CD14-positive monocyte (primary cell): ENCODE results near the gene CHERP. TPM values are rescaled to one million over a fixed set of nuclear protein-coding genes. Genes with fewer than 3 reads are reported as not detected.
A peak's percentile ranks its signal among the peaks of the same experiment; 100 is the strongest.

Source experiments
- DNase-seq, 3 donors: peaks; one replicate each; pipeline ENCODE4 v3.0.0-alpha.2; 2011 to 2022
- H2AFZ ChIP-seq: 2 replicates; pipeline ENCODE4 v1.6.0; 2012; ENCODE audit warnings: mild to moderate bottlenecking, low read depth, low read length, inconsistent platforms; ENCODE audit not compliant: insufficient read depth, poor library complexity, severe bottlenecking
- H3K27ac ChIP-seq, 2 donors: 1 replicate in 1 of 2; 2 replicates in 1 of 2; pipeline ENCODE4 v1.5.1; 2012 to 2013; ENCODE audit warnings: low read length in 2 of 2, control low read depth in 1 of 2, inconsistent platforms in 1 of 2, low read depth in 1 of 2, mild to moderate bottlenecking in 1 of 2
- H3K27me3 ChIP-seq, 2 donors: one replicate each; pipeline versions ENCODE4 v1.6.0 to v1.6.1; 2011 to 2013; ENCODE audit warnings: low read length in 2 of 2; ENCODE audit not compliant: control insufficient read depth in 2 of 2, insufficient read depth in 2 of 2
- H3K36me3 ChIP-seq, 2 donors: replicated peaks in 1 of 2; 1 replicate in 1 of 2; 2 replicates in 1 of 2; pipeline versions ENCODE4 v1.5.1 to v1.6.1; 2012 to 2013; ENCODE audit warnings: low read length in 2 of 2, control low read depth in 1 of 2, inconsistent platforms in 1 of 2, mild to moderate bottlenecking in 1 of 2; ENCODE audit not compliant: insufficient read depth in 2 of 2, control insufficient read depth in 1 of 2
- H3K4me1 ChIP-seq, 2 donors: 1 replicate in 1 of 2; 2 replicates in 1 of 2; pipeline versions ENCODE4 v1.5.1 to v1.6.1; 2012 to 2013; ENCODE audit warnings: low read length in 2 of 2, control low read depth in 1 of 2, inconsistent platforms in 1 of 2, mild to moderate bottlenecking in 1 of 2, moderate library complexity in 1 of 2; ENCODE audit not compliant: insufficient read depth in 2 of 2, control insufficient read depth in 1 of 2
- H3K4me2 ChIP-seq: replicated peaks from 2 replicates; pipeline ENCODE3; 2012; ENCODE audit warnings: low read length, moderate library complexity, mild to moderate bottlenecking; ENCODE audit not compliant: poor library complexity, severe bottlenecking; ENCODE audit errors: extremely low read depth
- H3K4me3 ChIP-seq, 3 experiments: fragments of 200-600 bp in 1 of 3; sonication (generic) in 1 of 3; replicated peaks in 1 of 3; 1 replicate in 2 of 3; 2 replicates in 1 of 3; pipeline ENCODE4 v1.5.1; 2011 to 2013; ENCODE audit warnings: low read length in 3 of 3, mild to moderate bottlenecking in 3 of 3, control low read depth in 2 of 3, low read depth in 2 of 3, inconsistent platforms in 1 of 3, moderate library complexity in 1 of 3
- H3K79me2 ChIP-seq: 2 replicates; pipeline ENCODE4 v1.6.0; 2012; ENCODE audit warnings: mild to moderate bottlenecking, control low read depth, inconsistent platforms, low read length, moderate library complexity; ENCODE audit not compliant: insufficient read depth
- H3K9ac ChIP-seq: 2 replicates; pipeline ENCODE4 v1.6.0; 2017; ENCODE audit warnings: low read length, mild to moderate bottlenecking; ENCODE audit not compliant: insufficient read depth, poor library complexity, severe bottlenecking
- H3K9me3 ChIP-seq, 2 donors: replicated peaks in 1 of 2; 1 replicate in 1 of 2; 2 replicates in 1 of 2; pipeline versions ENCODE4 v1.5.1 to v1.6.1; 2012 to 2013; ENCODE audit warnings: low read length in 2 of 2, control low read depth in 1 of 2; ENCODE audit not compliant: control insufficient read depth in 1 of 2, insufficient read depth in 1 of 2
- H4K20me1 ChIP-seq: 2 replicates; pipeline ENCODE4 v1.6.0; 2012; ENCODE audit warnings: mild to moderate bottlenecking, low read length, control low read depth, moderate library complexity; ENCODE audit not compliant: insufficient read depth
- H3K27ac Mint-ChIP-seq, 7 donors: one replicate each; pipeline ENCODE4 v1.8.0; 2020; ENCODE audit warnings: mild to moderate bottlenecking in 7 of 7, mixed read lengths in 7 of 7, moderate library complexity in 6 of 7, inconsistent platforms in 2 of 7
- H3K27me3 Mint-ChIP-seq, 3 donors: one replicate each; pipeline ENCODE4 v1.8.0; 2021 to 2022; ENCODE audit warnings: low read depth in 3 of 3, mild to moderate bottlenecking in 3 of 3, mixed read lengths in 3 of 3, moderate library complexity in 3 of 3, inconsistent platforms in 1 of 3
- H3K36me3 Mint-ChIP-seq, 2 donors: one replicate each; pipeline ENCODE4 v1.8.0; 2020; ENCODE audit warnings: mixed read lengths in 2 of 2, inconsistent platforms in 1 of 2, mild to moderate bottlenecking in 1 of 2
- H3K4me1 Mint-ChIP-seq: one replicate; pipeline ENCODE4 v1.8.0; 2020; ENCODE audit warnings: mild to moderate bottlenecking, mixed read lengths
- H3K4me3 Mint-ChIP-seq, 2 donors: one replicate each; pipeline ENCODE4 v1.8.0; 2020; ENCODE audit warnings: mild to moderate bottlenecking in 2 of 2, mixed read lengths in 2 of 2, moderate library complexity in 1 of 2
- H3K9me3 Mint-ChIP-seq, 7 donors: one replicate each; pipeline ENCODE4 v1.8.0; 2020 to 2022; ENCODE audit warnings: mixed read lengths in 7 of 7, mild to moderate bottlenecking in 6 of 7, moderate library complexity in 6 of 7, inconsistent platforms in 2 of 7
- WGBS: methylation state at CpG from one replicate; pipeline ENCODE4 v1.1.5; 2013; ENCODE audit warnings: missing lambda C conversion rate; ENCODE audit not compliant: insufficient coverage; 5-methylcytosine and 5-hydroxymethylcytosine counted together
- intact Hi-C, 2 donors: fragments of 100-400 bp; cut with micrococcal nuclease; formaldehyde crosslinking; loops; one replicate each; pipeline versions ENCODE4 v1.15.0 to v1.15.1; 2023
- polyA plus RNA-seq, 3 donors: library from polyadenylated mRNA; depleted of rRNA in 1 of 3; unstranded in 2 of 3; stranded (reverse) in 1 of 3; fragments of 300-500 nt in 2 of 3; fragments of >200 nt in 1 of 3; fragmentation: Illumina TruSeq in 2 of 3; gene quantifications; 1 replicate in 2 of 3; 2 replicates in 1 of 3; pipeline ENCODE4 v1.2.3, GENCODE V29; 2012 to 2021
- TF ChIP-seq, protein P1 (sequence below): fragments of 200-600 bp; IDR thresholded peaks from one replicate; pipeline ENCODE4 v1.8.0; 2022; ENCODE audit warnings: antibody characterized with exemption, mild to moderate bottlenecking

CHERP gene
- polyA plus RNA-seq, 3 donors = 3.2 to 18.8 (median 5.3) TPM

DNA sequence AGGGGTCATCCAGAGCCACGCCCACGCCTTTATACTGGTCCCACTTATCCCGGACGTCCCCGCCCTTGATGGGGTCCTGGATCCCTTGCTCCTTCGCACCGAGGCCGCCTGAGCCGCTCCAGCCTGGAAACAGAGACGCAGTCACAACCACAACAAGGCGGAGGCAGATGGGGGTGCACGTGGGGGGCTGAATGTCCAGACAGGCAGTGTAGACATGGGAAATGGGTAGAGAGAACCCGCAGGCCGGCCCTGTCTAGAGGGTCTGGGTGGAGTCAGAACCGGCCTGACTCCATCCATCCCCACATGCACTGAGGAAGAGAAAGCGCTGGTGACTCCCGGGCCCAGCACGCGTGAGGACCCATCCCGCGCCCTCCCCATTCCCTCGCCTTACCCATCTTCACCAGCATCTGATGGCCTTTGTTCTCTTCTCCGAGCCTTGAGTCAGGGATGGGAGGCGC, 23.0 kb downstream of the CHERP start:
- H3K4me3 Mint-ChIP-seq = no peak overlapping the region
- Histone ChIP-seq H2AFZ (no peak overlapping the region), H3K79me2 (no peaks in the 10 kb centered on the region), H3K27me3 (no peaks in the 10 kb centered on the region), H3K9me3 (no peaks in the 10 kb centered on the region), H3K4me3 (no peak overlapping the region), H3K36me3 (peaks cover 66 to 76% of the 10 kb centered on the region in 2 donors), H4K20me1 (peaks cover 13% of the 10 kb centered on the region), H3K27ac (no peak overlapping the region), H3K4me2 (no peak overlapping the region), H3K9ac (no peak overlapping the region), H3K4me1 (no peaks in the 10 kb centered on the region)
- DNase-seq = no peak
- H3K27me3 Mint-ChIP-seq = no peaks in the 10 kb centered on the region
- TF ChIP-seq, protein P1, sequence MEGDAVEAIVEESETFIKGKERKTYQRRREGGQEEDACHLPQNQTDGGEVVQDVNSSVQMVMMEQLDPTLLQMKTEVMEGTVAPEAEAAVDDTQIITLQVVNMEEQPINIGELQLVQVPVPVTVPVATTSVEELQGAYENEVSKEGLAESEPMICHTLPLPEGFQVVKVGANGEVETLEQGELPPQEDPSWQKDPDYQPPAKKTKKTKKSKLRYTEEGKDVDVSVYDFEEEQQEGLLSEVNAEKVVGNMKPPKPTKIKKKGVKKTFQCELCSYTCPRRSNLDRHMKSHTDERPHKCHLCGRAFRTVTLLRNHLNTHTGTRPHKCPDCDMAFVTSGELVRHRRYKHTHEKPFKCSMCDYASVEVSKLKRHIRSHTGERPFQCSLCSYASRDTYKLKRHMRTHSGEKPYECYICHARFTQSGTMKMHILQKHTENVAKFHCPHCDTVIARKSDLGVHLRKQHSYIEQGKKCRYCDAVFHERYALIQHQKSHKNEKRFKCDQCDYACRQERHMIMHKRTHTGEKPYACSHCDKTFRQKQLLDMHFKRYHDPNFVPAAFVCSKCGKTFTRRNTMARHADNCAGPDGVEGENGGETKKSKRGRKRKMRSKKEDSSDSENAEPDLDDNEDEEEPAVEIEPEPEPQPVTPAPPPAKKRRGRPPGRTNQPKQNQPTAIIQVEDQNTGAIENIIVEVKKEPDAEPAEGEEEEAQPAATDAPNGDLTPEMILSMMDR = no peak
- H3K9me3 Mint-ChIP-seq = peaks cover 0 to 4% (median 0%) of the 10 kb centered on the region in 7 donors
- no peaks in the 10 kb centered on the region for H3K4me1 Mint-ChIP-seq
- H3K36me3 Mint-ChIP-seq = peaks cover 67 to 76% of the 10 kb centered on the region in 2 donors
- H3K27ac Mint-ChIP-seq = peak overlapping the region in 1 of 7 donors; percentile 17
- 95% methylated on average over 15 of the region's 24 CpGs for WGBS
- intact Hi-C loops = no loop called here

DNA sequence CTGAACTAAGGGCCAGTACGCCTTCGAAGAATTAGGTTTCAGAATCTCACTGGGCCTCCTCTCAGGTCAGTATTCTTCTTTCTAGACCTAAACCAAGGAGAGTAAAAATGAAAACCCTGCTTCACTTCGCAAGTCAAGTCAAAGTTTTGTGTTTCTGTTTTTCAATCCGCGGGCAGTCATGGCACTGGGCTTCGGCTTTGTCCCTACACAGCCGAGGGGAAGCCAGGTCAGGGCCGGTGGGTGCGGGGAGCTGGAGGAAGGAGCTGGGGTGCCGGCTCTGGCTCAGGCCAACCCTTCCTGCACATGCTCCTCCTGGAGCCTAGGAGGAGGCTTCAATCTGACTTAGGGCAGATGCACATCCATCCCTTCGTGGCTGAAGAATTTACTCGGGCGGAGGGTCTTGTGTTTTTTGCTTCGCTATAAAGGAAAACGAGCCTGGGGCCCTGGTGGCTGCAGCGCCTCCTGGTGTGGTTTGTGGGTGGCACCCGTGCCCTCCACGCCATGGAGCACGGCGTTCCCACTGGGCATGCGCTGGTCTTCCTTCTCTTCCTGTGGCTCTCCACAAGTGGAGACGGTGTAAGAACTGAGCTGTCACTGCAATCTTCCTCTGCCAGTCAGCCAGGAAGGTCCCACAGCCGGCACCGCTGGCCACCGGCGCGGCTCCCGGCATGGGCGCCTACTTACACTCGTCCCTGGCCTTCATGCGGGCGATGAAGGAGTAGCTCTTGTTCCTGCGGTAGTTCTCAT, 23.6 kb downstream of the CHERP start:
- Mint-ChIP-seq H3K4me1 (no peaks in the 10 kb centered on the region), H3K27me3 (no peaks in the 10 kb centered on the region), H3K9me3 (peaks cover 0 to 4% (median 0%) of the 10 kb centered on the region in 7 donors), H3K27ac (peak overlapping the region in 4 of 7 donors; percentile 17 to 77 (median 48)), H3K4me3 (no peak overlapping the region), H3K36me3 (peaks cover 61 to 69% of the 10 kb centered on the region in 2 donors)
- 93% methylated on average over 26 of the region's 33 CpGs for WGBS
- TF ChIP-seq, protein P1 = no peak
- Histone ChIP-seq H3K9me3 (no peaks in the 10 kb centered on the region), H4K20me1 (peaks cover 13% of the 10 kb centered on the region), H3K9ac (no peak overlapping the region), H3K4me2 (no peak overlapping the region), H3K27me3 (no peaks in the 10 kb centered on the region), H3K79me2 (no peaks in the 10 kb centered on the region), H2AFZ (no peak overlapping the region), H3K4me1 (no peaks in the 10 kb centered on the region), H3K4me3 (no peak overlapping the region), H3K27ac (no peak overlapping the region), H3K36me3 (peaks cover 60 to 70% of the 10 kb centered on the region in 2 donors)
- intact Hi-C loops = no loop called here
- DNase-seq = no peak
